Small intestine (tissue), 7 donors: ENCODE data around the gene CSRP2. TPM values are rescaled to one million over a fixed set of nuclear protein-coding genes. Genes with fewer than 3 reads are reported as not detected.

Experiments used
- DNase-seq, 2 donors: peaks; one replicate each; pipeline versions ENCODE4 v3.0.0 to v3.0.0-alpha.2; 2013
- FAIRE-seq: peaks from 2 replicates; lab custom pipeline; 2012; peaks lifted over from hg19 to GRCh38; lab: Jason Lieb, UNC
- H3K27ac ChIP-seq, 3 donors: one replicate each; pipeline ENCODE4 v1.5.1; 2013; ENCODE audit warnings: low read length in 2 of 3, mild to moderate bottlenecking in 2 of 3, control low read depth in 1 of 3, inconsistent platforms in 1 of 3, low read depth in 1 of 3, moderate library complexity in 1 of 3
- H3K27me3 ChIP-seq, 3 donors: one replicate each; pipeline ENCODE4 v1.6.1; 2013; ENCODE audit warnings: low read length in 3 of 3, inconsistent platforms in 1 of 3; ENCODE audit not compliant: control insufficient read depth in 3 of 3, insufficient read depth in 3 of 3
- H3K36me3 ChIP-seq, 3 donors: one replicate each; pipeline ENCODE4 v1.6.1; 2013; ENCODE audit warnings: low read length in 3 of 3, inconsistent platforms in 1 of 3, low read depth in 1 of 3, mild to moderate bottlenecking in 1 of 3, moderate library complexity in 1 of 3; ENCODE audit not compliant: control insufficient read depth in 3 of 3, insufficient read depth in 2 of 3
- H3K4me1 ChIP-seq, 3 donors: one replicate each; pipeline ENCODE4 v1.6.1; 2013; ENCODE audit warnings: low read length in 2 of 3, inconsistent platforms in 1 of 3, low read depth in 1 of 3, mild to moderate bottlenecking in 1 of 3, moderate library complexity in 1 of 3; ENCODE audit not compliant: control insufficient read depth in 3 of 3, insufficient read depth in 2 of 3
- H3K4me3 ChIP-seq, 3 donors: one replicate each; pipeline ENCODE4 v1.5.1; 2013; ENCODE audit warnings: low read length in 3 of 3, control low read depth in 1 of 3, inconsistent platforms in 1 of 3, low read depth in 1 of 3, mild to moderate bottlenecking in 1 of 3, moderate library complexity in 1 of 3
- H3K9me3 ChIP-seq, 2 donors: one replicate each; pipeline ENCODE4 v1.6.1; 2013; ENCODE audit warnings: low read depth in 1 of 2, low read length in 1 of 2; ENCODE audit not compliant: control insufficient read depth in 2 of 2, insufficient read depth in 1 of 2
- WGBS, 3 donors: extraction: QIAGEN DNeasy Blood & Tissue Kit; methylation state at CpG; one replicate each; pipeline ENCODE4 v1.1.7; 2013; 5-methylcytosine and 5-hydroxymethylcytosine counted together
- polyA plus RNA-seq, 4 donors: library from polyadenylated mRNA; stranded (reverse) in 3 of 4; unstranded in 1 of 4; fragments of 200-250 nt in 3 of 4; fragments of 120-200 nt in 1 of 4; gene quantifications; one replicate each; pipeline versions ENCODE4 v1.2.1 to v1.2.3, GENCODE V29; 2013
- donor health status: healthy with polysubstance abuse.
- donor health status: control.
- donor health status: control.
- donor health status: Bipolar disorder and iron deficiency.
- donor health status: healthy.

Gene CSRP2
- polyA plus RNA-seq, 4 donors = 1.8 to 40.1 (median 12.6) TPM

DNA sequence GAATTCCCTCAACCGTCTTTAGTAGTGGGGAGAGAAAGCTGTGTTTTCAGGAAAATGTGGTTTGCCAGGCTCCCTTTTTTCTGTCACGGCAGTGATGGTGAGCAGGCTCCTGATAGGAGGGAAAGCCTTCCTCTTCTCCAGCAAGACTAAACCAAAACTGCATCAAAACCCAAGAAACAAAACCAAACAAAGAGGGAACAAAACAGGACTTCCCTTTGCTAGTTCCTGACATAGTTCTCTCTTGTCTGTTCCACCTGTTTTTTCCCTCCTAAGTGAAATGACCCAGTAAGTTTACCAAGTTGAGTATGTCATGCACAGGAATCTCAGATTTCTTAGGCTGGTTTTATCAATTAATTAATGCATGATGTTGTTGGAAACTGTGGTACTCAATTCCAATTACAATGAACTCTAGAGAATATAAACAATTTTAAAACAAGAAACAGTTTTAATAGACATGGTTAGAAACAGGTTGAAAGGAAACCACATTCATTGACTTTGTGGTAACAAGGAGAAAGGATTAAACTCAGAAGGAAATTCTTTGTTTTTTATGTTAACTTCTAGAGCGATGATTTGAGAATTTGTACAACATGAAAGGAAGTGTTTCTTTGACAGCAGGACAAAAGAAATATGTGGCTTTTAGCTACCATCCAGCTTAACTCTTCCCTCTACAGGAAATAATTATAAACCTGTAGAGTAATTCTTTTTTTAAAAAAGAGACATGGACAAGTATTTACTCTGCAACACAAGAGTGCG is 23.0 kb upstream of the CSRP2 start:
- Histone ChIP-seq H3K4me1 (no peaks in the 10 kb centered on the region), H3K27me3 (no peaks in the 10 kb centered on the region), H3K4me3 (no peak overlapping the region), H3K36me3 (no peaks in the 10 kb centered on the region), H3K27ac (no peak overlapping the region), H3K9me3 (peaks cover 0 to 2% of the 10 kb centered on the region in 2 donors)
- WGBS, 3 donors = 58 to 85% (median 61%) methylated on average over 4 of the region's 4 CpGs
- FAIRE-seq = no peak
- DNase-seq = no peak

DNA sequence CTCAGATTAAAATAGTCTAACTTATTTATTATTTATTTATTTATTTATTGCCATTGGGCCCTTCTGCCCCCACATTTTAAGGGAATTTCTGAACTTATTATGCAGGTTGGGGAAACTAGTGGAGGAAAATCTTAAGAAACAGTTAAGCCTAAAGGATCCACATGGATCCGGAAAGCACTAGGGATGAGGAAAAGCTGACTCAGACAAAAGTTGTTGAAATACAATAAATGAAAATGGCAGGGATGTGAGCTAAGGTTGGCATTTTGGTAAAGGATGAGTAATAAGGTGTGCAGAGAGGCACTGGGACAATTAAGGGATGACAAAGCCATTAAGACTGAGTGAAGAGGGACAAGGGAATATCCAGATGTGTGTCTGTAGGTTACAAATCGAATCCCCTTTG is 20.7 kb upstream of the CSRP2 start:
- Histone ChIP-seq H3K36me3 (no peaks in the 10 kb centered on the region), H3K4me1 (no peaks in the 10 kb centered on the region), H3K27me3 (no peaks in the 10 kb centered on the region), H3K4me3 (no peak overlapping the region), H3K9me3 (peaks cover 0 to 8% of the 10 kb centered on the region in 2 donors), H3K27ac (no peak overlapping the region)
- DNase-seq = no peak
- no peak for FAIRE-seq
- 84 to 94% (median 93%) methylated on average over 2 of the region's 2 CpGs for WGBS, 3 donors

- Histone ChIP-seq H3K36me3 (no peaks in the 10 kb centered on the region), H3K4me3 (no peak overlapping the region), H3K9me3 (peaks cover 0 to 16% of the 10 kb centered on the region in 2 donors), H3K27ac (no peak overlapping the region), H3K27me3 (no peaks in the 10 kb centered on the region), H3K4me1 (no peaks in the 10 kb centered on the region)
- 62 to 88% (median 80%) methylated on average over 1 of the region's 1 CpG for WGBS, 3 donors
- no peak for DNase-seq
- no peak for FAIRE-seq
Measured at GRCh38 chr12:76898442-76898841, 19.6 kb upstream of the CSRP2 start.

- H3K9me3 ChIP-seq = peaks cover 0 to 18% of the 10 kb centered on the region in 2 donors
- H3K36me3 ChIP-seq = no peaks in the 10 kb centered on the region
- DNase-seq (no peak), FAIRE-seq (no peak)
- H3K27me3 ChIP-seq = no peaks in the 10 kb centered on the region
- H3K27ac ChIP-seq = no peak overlapping the region
- 89 to 96% (median 93%) methylated on average over 1 of the region's 1 CpG for WGBS, 3 donors
- no peaks in the 10 kb centered on the region for H3K4me1 ChIP-seq
- H3K4me3 ChIP-seq = no peak overlapping the region
Measured at GRCh38 chr12:76896274-76896673, 17.5 kb upstream of the CSRP2 start.

DNA sequence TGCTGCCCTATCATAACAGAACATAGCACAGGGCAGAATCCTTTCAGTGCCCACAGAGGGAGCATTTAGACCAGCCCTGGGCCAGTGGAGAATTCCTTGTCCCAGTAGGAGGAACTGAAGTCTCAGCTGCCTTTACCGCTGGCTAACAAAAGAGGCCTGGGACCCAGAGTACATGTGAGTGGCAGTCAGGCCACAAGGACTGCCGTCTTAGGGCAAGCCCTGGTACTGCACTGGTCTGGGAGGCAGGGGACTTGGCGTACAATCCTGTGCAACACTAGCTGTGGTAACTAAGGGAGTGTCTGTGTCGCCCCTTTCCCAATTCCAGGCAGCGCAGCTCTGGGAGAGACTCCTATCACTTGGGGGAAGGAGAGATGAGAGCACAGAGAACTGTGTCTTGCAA is 17.0 kb upstream of the CSRP2 start:
- no peak for FAIRE-seq
- Histone ChIP-seq H3K9me3 (peaks cover 0 to 18% of the 10 kb centered on the region in 2 donors), H3K27me3 (no peaks in the 10 kb centered on the region), H3K36me3 (no peaks in the 10 kb centered on the region), H3K27ac (no peak overlapping the region), H3K4me3 (no peak overlapping the region), H3K4me1 (no peaks in the 10 kb centered on the region)
- WGBS, 3 donors = 93 to 97% (median 94%) methylated on average over 5 of the region's 5 CpGs
- no peak for DNase-seq

- Histone ChIP-seq H3K36me3 (no peaks in the 10 kb centered on the region), H3K27ac (no peak overlapping the region), H3K9me3 (peaks cover 0 to 15% of the 10 kb centered on the region in 2 donors), H3K4me1 (no peaks in the 10 kb centered on the region), H3K4me3 (no peak overlapping the region), H3K27me3 (no peaks in the 10 kb centered on the region)
- DNase-seq (no peak), FAIRE-seq (no peak)
- WGBS, 3 donors = 85 to 92% (median 91%) methylated on average over 3 of the region's 3 CpGs
Measured at GRCh38 chr12:76891609-76892008, 12.8 kb upstream of the CSRP2 start.

GRCh38 chr12:76890151-76891143 is 11.6 kb upstream of the CSRP2 start:
- peak in 1 of 2 donors; percentile 16 for DNase-seq
- WGBS, 3 donors = 25 to 46% (median 32%) methylated on average over 8 of the region's 8 CpGs
- H3K4me1 ChIP-seq = no peaks in the 10 kb centered on the region
- H3K9me3 ChIP-seq = peaks cover 0 to 11% of the 10 kb centered on the region in 2 donors
- H3K27ac ChIP-seq = no peak overlapping the region
- no peaks in the 10 kb centered on the region for H3K36me3 ChIP-seq
- no peak for FAIRE-seq
- no peaks in the 10 kb centered on the region for H3K27me3 ChIP-seq
- no peak overlapping the region for H3K4me3 ChIP-seq

DNA sequence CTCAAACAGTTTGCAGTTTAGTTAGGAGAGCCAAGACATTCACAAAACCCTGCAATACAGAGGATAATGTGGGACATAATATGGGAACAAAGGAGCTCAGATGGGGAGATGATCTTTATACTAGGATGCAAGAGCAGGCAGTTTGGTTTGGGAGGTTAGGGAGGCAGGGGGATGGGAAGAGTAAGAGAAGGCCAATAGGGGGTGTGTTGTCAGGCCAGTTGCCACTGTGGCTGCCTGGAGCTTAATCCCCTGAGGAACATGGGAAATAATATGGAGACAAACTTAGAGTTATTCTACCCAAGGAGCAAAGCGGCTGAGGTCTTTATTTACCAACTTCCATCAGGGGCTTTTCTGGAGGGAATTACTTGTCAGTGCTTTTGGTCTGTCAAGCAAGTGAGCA is 10.0 kb upstream of the CSRP2 start:
- H3K4me1 ChIP-seq = no peaks in the 10 kb centered on the region
- FAIRE-seq (no peak), DNase-seq (no peak)
- no peaks in the 10 kb centered on the region for H3K36me3 ChIP-seq
- WGBS, 3 donors = 94 to 100% (median 98%) methylated on average over 1 of the region's 1 CpG
- peaks cover 0 to 6% of the 10 kb centered on the region in 2 donors for H3K9me3 ChIP-seq
- no peak overlapping the region for H3K4me3 ChIP-seq
- H3K27me3 ChIP-seq = no peaks in the 10 kb centered on the region
- H3K27ac ChIP-seq = no peak overlapping the region
